GM18508 (cell line): Measurements from ENCODE around the gene DNAH10.

ENCODE experiments used
- ATAC-seq: cut with Tn5 transposase; IDR thresholded peaks from one replicate; pipeline ENCODE4 v1.9.1; 2021; ENCODE audit warnings: moderate number of reproducible peaks; ENCODE audit not compliant: insufficient read depth, unreplicated experiment

DNAH10 gene

GRCh38 chr12:123960029-123960735 is 198.1 kb downstream of the DNAH10 start:
- no peak for ATAC-seq

DNA sequence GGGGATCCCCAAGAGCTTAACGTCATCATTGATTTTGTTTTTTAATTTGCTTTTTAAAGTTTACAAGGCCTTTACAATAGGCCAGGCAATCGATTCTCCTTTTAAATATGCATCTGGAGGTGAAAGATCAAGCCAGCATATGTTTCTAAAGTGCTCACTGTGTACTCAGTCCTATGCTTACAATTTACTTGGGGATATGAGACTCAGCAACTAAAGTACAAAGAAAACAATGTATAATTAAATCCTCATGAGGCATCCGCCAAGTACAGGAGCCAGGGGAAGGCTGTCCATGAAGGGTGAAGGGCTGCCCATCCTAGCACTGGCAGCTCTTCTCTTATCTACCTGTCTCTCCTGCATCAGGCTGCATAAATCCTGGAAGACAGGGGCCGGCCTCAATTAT is 198.8 kb downstream of the DNAH10 start:
- ATAC-seq = no peak

GRCh38 chr12:123961585-123962345 is 199.7 kb downstream of the DNAH10 start:
- no peak for ATAC-seq

- ATAC-seq = no peak
These were observed 200.4 kb downstream of the DNAH10 start for GRCh38 chr12:123962513-123962912.

- no peak for ATAC-seq
These were observed 201.7 kb downstream of the DNAH10 start for GRCh38 chr12:123963821-123964220.

DNA sequence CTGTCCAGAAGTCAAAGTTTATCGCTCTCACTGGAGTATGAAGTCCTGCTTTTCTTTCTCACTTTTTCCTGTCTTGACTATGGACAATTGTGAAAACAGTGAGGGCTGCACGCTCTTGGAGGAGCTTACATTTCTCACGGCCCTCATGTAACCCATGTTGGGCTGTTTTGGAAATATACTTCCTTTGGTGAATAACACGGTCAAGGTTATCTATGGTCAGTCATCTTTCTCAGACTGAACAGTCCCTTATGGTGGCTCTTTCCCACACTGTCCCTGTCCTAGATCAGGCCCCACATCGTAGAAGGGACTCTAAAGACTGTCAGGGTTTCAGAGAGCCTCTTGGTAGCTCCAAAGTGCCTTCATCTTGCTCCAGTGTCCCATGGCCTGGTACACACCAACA is 203.3 kb downstream of the DNAH10 start:
- no peak for ATAC-seq

DNA sequence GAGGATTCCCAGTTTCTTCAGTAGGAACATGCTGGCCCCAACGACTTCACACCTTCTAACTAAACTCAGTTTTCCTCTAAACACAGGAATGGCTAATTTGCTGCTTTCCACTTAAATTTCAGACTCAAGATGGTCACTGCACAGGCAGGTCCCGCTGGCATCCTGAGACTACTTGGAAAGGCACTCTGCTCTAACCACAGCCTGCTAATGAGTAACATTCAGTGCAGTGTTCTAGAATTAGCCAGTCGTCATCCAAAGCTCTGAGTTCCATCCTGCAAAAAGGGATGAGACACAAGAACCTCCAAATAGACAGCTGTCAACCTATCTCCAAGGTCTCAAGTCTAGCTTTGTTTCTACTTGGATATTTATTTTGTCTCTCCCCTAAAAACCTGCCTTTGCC is 204.5 kb downstream of the DNAH10 start:
- no peak for ATAC-seq

DNA sequence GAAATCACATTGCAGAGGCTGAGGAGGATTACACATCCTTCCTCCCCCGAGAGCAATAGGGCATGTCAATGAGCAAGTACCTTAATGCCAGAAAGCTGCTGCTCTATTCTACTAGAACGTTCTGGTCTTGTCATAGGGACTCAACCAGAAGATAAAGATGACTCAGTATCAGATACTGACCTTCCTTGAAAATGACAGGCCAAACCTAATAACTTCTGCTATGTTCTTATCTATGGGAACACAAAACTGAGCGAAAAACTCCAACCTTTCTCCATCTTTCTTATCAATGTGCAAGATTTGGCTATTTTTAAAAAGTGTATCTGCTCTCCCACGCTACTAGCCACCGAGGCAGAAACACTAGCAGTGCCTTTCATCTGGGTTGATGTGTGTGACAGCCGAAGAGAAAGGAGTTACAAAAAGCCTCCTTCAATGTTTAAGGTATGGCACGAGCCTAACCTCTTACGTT is 205.1 kb downstream of the DNAH10 start:
- no peak for ATAC-seq

DNA sequence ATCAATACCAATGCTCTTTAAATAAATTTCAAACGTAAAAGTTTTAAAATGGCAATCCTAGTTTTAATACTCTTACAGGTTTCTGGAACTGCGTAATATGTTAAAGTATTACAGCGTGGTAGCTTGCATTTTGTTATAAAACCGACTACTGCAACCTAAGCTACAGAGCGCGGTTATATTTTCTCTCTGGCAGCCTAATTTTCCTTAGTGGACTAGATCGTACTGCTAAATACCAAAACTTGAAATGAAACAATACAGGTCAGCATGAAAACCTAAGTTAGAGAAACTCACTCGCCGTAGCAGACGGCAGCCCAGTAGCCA is 209.3 kb downstream of the DNAH10 start:
- ATAC-seq = no peak

- ATAC-seq = no peak
These were observed 209.8 kb downstream of the DNAH10 start for GRCh38 chr12:123971770-123972456.

DNA sequence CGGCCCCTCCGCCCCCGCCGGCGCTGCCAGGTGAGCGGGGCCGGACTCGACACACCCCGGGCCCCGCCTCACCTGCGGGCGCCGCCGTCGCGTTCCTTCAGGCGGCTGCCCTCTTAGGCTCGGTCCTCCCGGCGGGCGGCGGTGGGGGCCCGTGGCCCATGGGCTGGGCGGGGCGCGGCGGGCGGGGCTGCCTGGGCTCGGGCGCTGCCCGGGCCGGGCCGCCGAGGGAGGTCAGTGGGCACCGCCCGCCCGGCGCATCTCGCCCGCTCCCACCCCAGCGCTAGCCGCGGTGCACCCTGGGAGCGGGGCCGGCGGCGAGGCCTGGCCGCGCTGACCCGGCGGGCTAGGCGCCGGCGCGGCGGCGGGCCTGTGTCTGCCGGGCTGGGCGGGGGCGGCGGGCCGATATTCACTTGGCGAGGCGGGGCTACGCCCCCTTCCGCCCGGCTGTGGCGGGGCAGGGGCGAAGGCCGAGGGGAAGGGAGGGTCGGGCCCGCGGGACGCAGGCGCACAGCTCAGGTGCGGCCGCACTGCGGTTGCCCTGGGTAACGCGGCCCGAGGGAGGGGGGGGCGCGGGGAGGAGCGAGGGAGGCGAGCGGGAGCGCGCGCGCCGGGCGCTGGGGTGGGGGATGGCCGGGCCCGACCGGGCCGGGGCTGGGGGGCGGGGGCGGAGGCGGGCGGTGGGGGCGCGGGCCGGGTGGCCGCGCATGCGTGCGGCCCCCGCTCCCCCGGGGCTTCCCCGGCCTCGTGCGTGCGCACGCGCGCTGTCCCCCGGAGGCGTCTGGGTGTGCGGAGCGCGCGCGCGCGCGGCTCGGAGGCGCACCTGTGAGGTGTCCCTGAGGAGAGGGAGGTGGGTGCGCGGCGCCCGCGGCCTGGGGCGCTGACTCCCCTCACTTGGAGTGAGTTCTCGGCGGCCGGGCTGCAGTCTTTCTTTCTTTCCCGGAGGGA is 210.6 kb downstream of the DNAH10 start, which contains the start of the genes CCDC92 and ZNF664:
TSS of gene CCDC92 (minus strand) at position 375 of the 945 bp plus-strand sequence. CDS start 28,526 bp downstream, outside the sequence.
TSS of gene ZNF664 (plus strand) at position 759 of the 945 bp plus-strand sequence. CDS start 38,930 bp downstream, outside the sequence.
- peak; percentile 55 for ATAC-seq

DNA sequence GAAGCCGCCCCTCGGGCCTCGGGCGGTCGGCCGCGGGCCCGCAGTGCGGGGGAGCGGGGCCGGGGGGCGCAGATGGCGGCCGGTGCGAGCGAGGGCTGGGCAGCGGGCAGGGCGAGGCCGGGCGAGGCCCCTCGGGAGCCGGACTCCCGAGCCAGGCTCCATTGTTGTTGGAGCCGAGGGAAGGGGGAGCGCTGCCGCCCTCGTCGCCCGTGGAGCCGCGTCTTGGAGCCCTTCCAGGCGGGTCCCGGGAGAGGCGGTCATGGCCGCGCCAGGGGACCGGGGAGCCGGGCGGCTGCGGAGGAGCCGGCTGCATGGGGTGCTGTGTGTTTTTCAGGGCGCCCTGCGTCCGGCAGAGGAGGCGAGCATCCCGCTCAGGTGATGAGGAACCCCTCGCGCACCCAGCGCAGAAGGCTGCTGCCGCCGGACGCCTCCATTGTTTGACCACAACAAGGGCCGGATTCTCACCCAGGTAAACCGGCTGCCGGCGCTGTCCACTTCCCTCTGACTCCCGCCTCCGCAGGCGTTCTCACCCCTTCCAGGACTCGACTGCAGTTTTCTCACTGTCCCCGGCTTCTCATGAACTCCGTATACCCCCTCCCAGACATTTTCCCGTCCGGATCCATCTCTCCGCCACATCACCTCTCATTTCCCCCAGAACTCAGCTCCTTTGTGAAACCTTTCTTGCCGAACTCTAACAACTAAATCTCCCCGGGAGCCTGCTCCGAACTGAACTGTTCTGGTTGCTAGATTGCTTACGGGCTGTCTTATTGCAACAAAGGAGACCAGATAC is 211.6 kb downstream of the DNAH10 start:
- ATAC-seq = no peak

DNA sequence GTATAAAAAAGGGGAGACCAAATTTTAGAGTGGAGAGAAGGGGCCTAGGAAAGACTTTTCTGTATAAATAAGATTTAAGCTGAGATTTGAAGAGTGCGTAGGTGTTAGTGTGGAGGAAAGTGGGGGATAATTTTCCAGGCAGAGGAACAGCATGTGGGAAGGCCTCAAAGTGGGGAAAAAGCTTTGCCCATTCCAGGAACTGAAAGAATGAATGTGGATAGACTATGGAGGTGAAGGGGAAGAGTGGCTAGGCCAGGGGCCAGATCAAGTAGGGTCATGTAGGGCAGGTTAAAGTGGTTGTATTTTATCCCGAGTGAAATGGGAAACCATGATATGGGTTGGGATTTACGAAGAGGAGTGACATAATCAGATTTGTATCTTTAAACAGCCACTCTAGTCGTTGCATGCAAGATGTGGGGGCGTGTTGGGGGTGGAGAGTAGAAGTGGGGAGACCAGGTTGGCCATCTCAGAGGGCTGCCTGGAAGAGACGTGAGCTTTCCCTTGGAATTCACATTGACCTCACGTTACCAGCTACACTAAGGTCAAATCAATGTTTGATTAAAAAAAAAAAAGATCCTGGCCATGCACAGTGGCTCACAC is 214.2 kb downstream of the DNAH10 start:
- ATAC-seq = no peak

GRCh38 chr12:123979566-123979965 is 217.5 kb downstream of the DNAH10 start:
- no peak for ATAC-seq

- no peak for ATAC-seq
These were observed 220.2 kb downstream of the DNAH10 start for GRCh38 chr12:123982269-123982668.

- ATAC-seq = no peak
These were observed 221.9 kb downstream of the DNAH10 start for GRCh38 chr12:123983822-123984485.

- ATAC-seq = no peak
These were observed 222.8 kb downstream of the DNAH10 start for GRCh38 chr12:123984903-123985302.
